Bronchial epithelial cell (primary cell): ENCODE measurements around the gene VPREB3. TPM values are rescaled to one million over a fixed set of nuclear protein-coding genes. Genes with fewer than 3 reads are reported as not detected.

Source experiments
- DNase-seq: peaks from one replicate; pipeline ENCODE4 v3.0.0-alpha.2; 2010; ENCODE audit warnings: low read depth
- FAIRE-seq: peaks from 2 replicates; lab custom pipeline; 2011; peaks lifted over from hg19 to GRCh38; lab: Jason Lieb, UNC
- H3K27me3 ChIP-seq: 2 replicates; pipeline ENCODE4 v1.5.1; 2011; ENCODE audit warnings: low read length; ENCODE audit not compliant: control insufficient read depth, insufficient read depth
- H3K36me3 ChIP-seq: 2 replicates; pipeline ENCODE4 v1.5.1; 2011; ENCODE audit warnings: low read length; ENCODE audit not compliant: control insufficient read depth, insufficient read depth
- H3K4me3 ChIP-seq: 2 replicates; pipeline ENCODE4 v1.5.1; 2011; ENCODE audit warnings: mild to moderate bottlenecking, low read depth, low read length, control low read depth
- CTCF ChIP-seq: IDR thresholded peaks from 2 replicates; pipeline ENCODE4 v1.5.1; 2011; ENCODE audit warnings: mild to moderate bottlenecking, moderate library complexity, low read length, control low read depth, inconsistent platforms; ENCODE audit not compliant: insufficient read depth, severe bottlenecking
- total RNA-seq: library from RNA; depleted of rRNA; stranded (reverse); fragments of >200 nt; gene quantifications from 2 replicates; pipeline ENCODE4 v1.2.1, GENCODE V29; 2014

VPREB3 gene
- total RNA-seq, 1 donor from 2014 or later: not detected

- Histone ChIP-seq H3K4me3 (no peak overlapping the region), H3K36me3 (peaks cover 3% of the 10 kb centered on the region), H3K27me3 (no peaks in the 10 kb centered on the region)
- DNase-seq (no peak), FAIRE-seq (no peak)
- TF ChIP-seq CTCF: no peak
Observed at GRCh38 chr22:23708270-23708669, 46.0 kb downstream of the VPREB3 start.

GRCh38 chr22:23705358-23705757 lies 48.9 kb downstream of the VPREB3 start:
- Histone ChIP-seq H3K36me3 (peaks cover 3% of the 10 kb centered on the region), H3K4me3 (no peak overlapping the region), H3K27me3 (no peaks in the 10 kb centered on the region)
- DNase-seq (no peak), FAIRE-seq (no peak)
- no peak for TF ChIP-seq CTCF

GRCh38 chr22:23704829-23705228 lies 49.4 kb downstream of the VPREB3 start:
- Histone ChIP-seq H3K36me3 (peaks cover 3% of the 10 kb centered on the region), H3K27me3 (no peaks in the 10 kb centered on the region), H3K4me3 (no peak overlapping the region)
- DNase-seq: no peak
- no peak for TF ChIP-seq CTCF
- FAIRE-seq: no peak

- FAIRE-seq (no peak), DNase-seq (no peak)
- TF ChIP-seq CTCF: no peak
- H3K36me3 ChIP-seq: peaks cover 3% of the 10 kb centered on the region
- H3K4me3 ChIP-seq: no peak overlapping the region
- H3K27me3 ChIP-seq: no peaks in the 10 kb centered on the region
Observed at GRCh38 chr22:23704062-23704461, 50.2 kb downstream of the VPREB3 start.

Other genes starting within 250 kb of the VPREB3 start
- gene IGLL1, start 174.1 kb downstream of the VPREB3 start, total RNA-seq: not detected in 2 replicates
- 0.38 TPM in 1 of 2 replicates, not detected in the other for gene DRICH1, start 122.1 kb downstream of the VPREB3 start, total RNA-seq
- gene RGL4, start 63.4 kb downstream of the VPREB3 start, total RNA-seq: not detected in 2 replicates
- 1.3 TPM in 2 replicates for gene ZNF70, start 3.3 kb downstream of the VPREB3 start, total RNA-seq
- gene C22orf15, start 8.6 kb upstream of the VPREB3 start, total RNA-seq: not detected in 2 replicates
- 4.5 and 11.5 TPM in 2 replicates for gene CHCHD10, start 13.5 kb upstream of the VPREB3 start, total RNA-seq
- gene MMP11, start 18.4 kb upstream of the VPREB3 start, total RNA-seq: 0.38 and 0.53 TPM in 2 replicates
- gene SMARCB1, start 32.5 kb upstream of the VPREB3 start, total RNA-seq: 19.5 and 21.5 TPM in 2 replicates
- gene DERL3, start 84.6 kb upstream of the VPREB3 start, total RNA-seq: 0.26 TPM in 2 replicates
- 6.8 and 8.2 TPM in 2 replicates for gene SLC2A11, start 103.5 kb upstream of the VPREB3 start, total RNA-seq
- gene MIF, start 140.0 kb upstream of the VPREB3 start, total RNA-seq: 252 and 448 TPM in 2 replicates
- gene GSTT2B, start 206.8 kb upstream of the VPREB3 start, total RNA-seq: 0.79 and 0.90 TPM in 2 replicates
- gene DDTL, start 212.5 kb upstream of the VPREB3 start, total RNA-seq: under 0.01 and 1.2 TPM in 2 replicates
- 41.1 and 59.9 TPM in 2 replicates for gene DDT, start 220.0 kb upstream of the VPREB3 start, total RNA-seq
- gene GSTT2, start 225.7 kb upstream of the VPREB3 start, total RNA-seq: not detected in 2 replicates